Measurements from ENCODE around the gene SRRM1. TPM values are rescaled to one million over a fixed set of nuclear protein-coding genes. Genes with fewer than 3 reads are reported as not detected.
"Not testable (repeated sequence)": the region's sequence is repeated elsewhere in the genome, so short reads cannot be mapped to it uniquely, and the experiment has no call there.

SRRM1 gene
- total and polyA plus RNA-seq, 9 of the 15 experiments (the other 6 are each of a cell fraction or from before 2014, with no cell fraction given) = 54.5 to 268 (median 115) TPM

GRCh38 chr1:24671372-24671771 lies 28.3 kb downstream of the SRRM1 start:
- H3K27ac ChIP-seq (ENCODE audit: extremely low read depth, low read depth, low read length); H3K79me2 ChIP-seq (ENCODE audit: control insufficient read depth, insufficient read depth, low read length); DNase-seq (ENCODE audit: extremely low read depth in 1 of 4, low spot score in 3 of 4); BruUV-seq (replicated peaks); intact Hi-C loops (cut with micrococcal nuclease); ATAC-seq; H3K9ac ChIP-seq (ENCODE audit: insufficient read depth in 1 of 2, low read depth in 2 of 2, low read length in 2 of 2); H3K4me3 ChIP-seq; in situ Hi-C loops (cut with MboI); H3K9me3 ChIP-seq (replicated peaks; ENCODE audit: control insufficient read depth, insufficient read depth, low read depth, low read length); H4K20me1 ChIP-seq (replicated peaks; ENCODE audit: control insufficient read depth, insufficient read depth, low read length); H3K4me1 ChIP-seq (replicated peaks in 1 of 2; ENCODE audit: control insufficient read depth in 2 of 2, insufficient read depth in 2 of 2, low read length in 2 of 2); FAIRE-seq; H3K9me1 ChIP-seq (ENCODE audit: control insufficient read depth, insufficient read depth, low read length); H3K4me2 ChIP-seq (ENCODE audit: insufficient read depth, low read length); H2AFZ ChIP-seq (ENCODE audit: low read depth, low read length); H3K27me3 ChIP-seq (ENCODE audit: control insufficient read depth in 2 of 2, insufficient read depth in 2 of 2, low read length in 2 of 2): not testable (repeated sequence)
- 96% methylated on average over 4 of the region's 4 CpGs for WGBS (ENCODE audit: insufficient coverage, low coverage, missing lambda C conversion rate)
- ChIA-PET CTCF (ENCODE audit: low intra/inter-chr PET ratio) (interaction anchor here (0.7 kb wide), 1 partner anchor 158 kb away, joined by 4 read pairs; no protein-coding TSS in a partner anchor), POLR2A (interaction anchor here (1.1 to 1.2 kb wide), 2 partner anchors 12 to 14 kb away, joined by 3 read pairs; no protein-coding TSS in a partner anchor)
- H3K36me3 ChIP-seq (ENCODE audit: control insufficient read depth, insufficient read depth, low read length) = peaks cover 87% of the 10 kb centered on the region

GRCh38 chr1:24672686-24673085 lies 29.6 kb downstream of the SRRM1 start:
- DNase-seq (ENCODE audit: extremely low read depth in 1 of 4, low spot score in 3 of 4); H3K9me3 ChIP-seq (replicated peaks; ENCODE audit: control insufficient read depth, insufficient read depth, low read depth, low read length); FAIRE-seq; intact Hi-C loops (cut with micrococcal nuclease); H3K9ac ChIP-seq (ENCODE audit: insufficient read depth in 1 of 2, low read depth in 2 of 2, low read length in 2 of 2); H3K27ac ChIP-seq (ENCODE audit: extremely low read depth, low read depth, low read length); H3K4me2 ChIP-seq (ENCODE audit: insufficient read depth, low read length); H4K20me1 ChIP-seq (replicated peaks; ENCODE audit: control insufficient read depth, insufficient read depth, low read length); H3K4me1 ChIP-seq (replicated peaks in 1 of 2; ENCODE audit: control insufficient read depth in 2 of 2, insufficient read depth in 2 of 2, low read length in 2 of 2); H3K79me2 ChIP-seq (ENCODE audit: control insufficient read depth, insufficient read depth, low read length); ATAC-seq; H3K9me1 ChIP-seq (ENCODE audit: control insufficient read depth, insufficient read depth, low read length); CTCF ChIA-PET (ENCODE audit: low intra/inter-chr PET ratio); H3K4me3 ChIP-seq; H2AFZ ChIP-seq (ENCODE audit: low read depth, low read length); H3K27me3 ChIP-seq (ENCODE audit: control insufficient read depth in 2 of 2, insufficient read depth in 2 of 2, low read length in 2 of 2); in situ Hi-C loops (cut with MboI): not testable (repeated sequence)
- TF ChIP-seq SUPT5H (IDR thresholded peaks at IDR 0.05) = 0 out of 2 replicates have a peak, but pooled peaks have one; percentile 25
- 100% methylated on average over 1 of the region's 1 CpG for WGBS (ENCODE audit: insufficient coverage, low coverage, missing lambda C conversion rate)
- H3K36me3 ChIP-seq (ENCODE audit: control insufficient read depth, insufficient read depth, low read length) = peaks cover 74% of the 10 kb centered on the region
- TSS peak; percentile 58 for BruUV-seq (replicated peaks)
- POLR2A ChIA-PET = interaction anchor here (0.6 to 1.0 kb wide), 3 partner anchors 15 to 175 kb away, joined by 3 to 5 read pairs (median 3); no protein-coding TSS in a partner anchor
